Measurements from ENCODE around the gene RASSF10.

GRCh38 chr11:13008061-13008435, 1.1 kb upstream of the RASSF10 start:
- TF ChIP-seq EZH2 (IDR thresholded peaks at IDR 0.05; ENCODE audit: insufficient read depth, poor library complexity, severe bottlenecking) (no peak), EZH2phosphoT487 (IDR thresholded peaks at IDR 0.05; ENCODE audit: insufficient read depth, low read depth) (no peak)

Data from GM23248 (cell line).